Measurements from ENCODE around the gene SLC22A23. TPM values are rescaled to one million over a fixed set of nuclear protein-coding genes. Genes with fewer than 3 reads are reported as not detected.
A peak's percentile ranks its signal among the peaks of the same experiment; 100 is the strongest.

Gene SLC22A23
- total RNA-seq, 3 donors from 2014 or later, result 61.5 to 160 (median 74.7) TPM

GRCh38 chr6:3403238-3404173, 53.3 kb downstream of the SLC22A23 start:
- H3K4me3 ChIP-seq, result peak overlapping the region; percentile 6
- no peaks in the 10 kb centered on the region for H3K36me3 ChIP-seq (ENCODE audit: low read depth)
- ATAC-seq, result peak; percentile 83
- intact Hi-C loops (cut with DNase I, micrococcal nuclease), result no loop called here
- peak; percentile 80 to 82 (median 81) for DNase-seq
- peaks cover 54% of the 10 kb centered on the region for H3K4me1 ChIP-seq (ENCODE audit: low read depth)
- TF ChIP-seq CTCF (IDR thresholded peaks at IDR 0.05), result no peak
- no peaks in the 10 kb centered on the region for H3K9me3 ChIP-seq

GRCh38 chr6:3402310-3403237, 54.3 kb downstream of the SLC22A23 start:
- Histone ChIP-seq H3K4me3 (no peak overlapping the region), H3K4me1 (ENCODE audit: low read depth) (peaks cover 55% of the 10 kb centered on the region), H3K9me3 (no peaks in the 10 kb centered on the region), H3K36me3 (ENCODE audit: low read depth) (no peaks in the 10 kb centered on the region)
- no peak for TF ChIP-seq CTCF (IDR thresholded peaks at IDR 0.05)
- peak in 2 of 3 donors; percentile 59 to 60 for DNase-seq
- intact Hi-C loops (cut with DNase I, micrococcal nuclease), result no loop called here
- ATAC-seq, result peak; percentile 58

- no peak for TF ChIP-seq CTCF (IDR thresholded peaks at IDR 0.05)
- Histone ChIP-seq H3K9me3 (no peaks in the 10 kb centered on the region), H3K4me1 (ENCODE audit: low read depth) (peaks cover 49% of the 10 kb centered on the region), H3K36me3 (ENCODE audit: low read depth) (no peaks in the 10 kb centered on the region), H3K4me3 (no peak overlapping the region)
- DNase-seq (peak in 2 of 3 donors; percentile 48 to 60), ATAC-seq (no peak)
- intact Hi-C loops (cut with DNase I, micrococcal nuclease), result no loop called here
Measured at GRCh38 chr6:3400162-3400561, 56.7 kb downstream of the SLC22A23 start.

- Histone ChIP-seq H3K9me3 (no peaks in the 10 kb centered on the region), H3K36me3 (ENCODE audit: low read depth) (no peaks in the 10 kb centered on the region), H3K4me3 (no peak overlapping the region), H3K4me1 (ENCODE audit: low read depth) (peaks cover 44% of the 10 kb centered on the region)
- no peak for TF ChIP-seq CTCF (IDR thresholded peaks at IDR 0.05)
- ATAC-seq (peak; percentile 80), DNase-seq (peak in 2 of 3 donors; percentile 60 to 72)
- intact Hi-C loops (cut with DNase I, micrococcal nuclease), result no loop called here
Measured at GRCh38 chr6:3398755-3399696, 57.8 kb downstream of the SLC22A23 start.

- TF ChIP-seq CTCF (IDR thresholded peaks at IDR 0.05), result no peak
- DNase-seq (no peak), ATAC-seq (no peak)
- Histone ChIP-seq H3K4me3 (no peak overlapping the region), H3K9me3 (no peaks in the 10 kb centered on the region), H3K4me1 (ENCODE audit: low read depth) (peaks cover 50% of the 10 kb centered on the region), H3K36me3 (ENCODE audit: low read depth) (no peaks in the 10 kb centered on the region)
- intact Hi-C loops (cut with DNase I, micrococcal nuclease), result no loop called here
Measured at GRCh38 chr6:3398165-3398562, 58.7 kb downstream of the SLC22A23 start.

Measured in mucosa of descending colon (tissue), 3 donors.